ENCODE measurements around the gene PIF1. TPM values are rescaled to one million over a fixed set of nuclear protein-coding genes. Genes with fewer than 3 reads are reported as not detected.

The PIF1 gene
- polyA plus RNA-seq, 1 donor from 2014 or later = 0.78 TPM

DNA sequence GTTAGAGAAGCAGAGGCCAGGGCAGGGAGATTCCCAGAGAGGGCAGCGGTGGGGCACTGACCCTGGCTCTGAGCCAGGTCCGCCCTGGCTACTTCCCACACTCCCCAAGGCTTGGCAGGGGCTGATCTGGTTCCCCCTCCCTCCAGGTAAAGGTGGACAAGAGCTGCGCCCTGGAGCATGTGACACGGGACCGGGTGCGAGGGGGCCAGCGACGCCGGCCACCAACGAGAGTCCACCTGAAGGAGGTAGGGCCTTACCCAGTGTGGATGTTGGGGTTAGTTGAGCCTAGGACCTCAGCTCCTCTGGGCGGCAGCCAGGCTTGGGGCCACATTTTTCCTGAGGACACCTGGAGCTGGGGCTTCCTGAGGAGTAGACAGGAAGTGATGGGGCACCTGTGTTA, 35.9 kb upstream of the PIF1 start:
- Histone ChIP-seq H3K27ac (ENCODE audit: low read length) (no peak overlapping the region), H3K27me3 (ENCODE audit: insufficient read depth, low read depth, low read length) (no peaks in the 10 kb centered on the region), H3K9me3 (ENCODE audit: low read length) (no peaks in the 10 kb centered on the region), H3K9ac (ENCODE audit: low read length) (no peak overlapping the region), H2AFZ (ENCODE audit: low read depth, low read length) (no peak overlapping the region), H3K36me3 (ENCODE audit: insufficient read depth, low read length) (no peaks in the 10 kb centered on the region), H3K4me3 (ENCODE audit: low read length) (no peak overlapping the region), H3K4me2 (ENCODE audit: low read length) (no peak overlapping the region), H3F3A (ENCODE audit: insufficient read depth, low read length, poor library complexity, severe bottlenecking) (no peaks in the 10 kb centered on the region), H3K9me2 (ENCODE audit: insufficient read depth, low read length) (no peaks in the 10 kb centered on the region), H4K20me1 (ENCODE audit: insufficient read depth) (no peaks in the 10 kb centered on the region), H3K79me2 (replicated peaks; ENCODE audit: insufficient read depth, low read length) (no peaks in the 10 kb centered on the region)
- TF ChIP-seq EP300 (conservative IDR thresholded peaks at IDR 0.05; ENCODE audit: poor library complexity, severe bottlenecking) (no peak), POLR2AphosphoS5 (IDR thresholded peaks at IDR 0.05) (no peak), TAF1 (IDR thresholded peaks at IDR 0.05; ENCODE audit: low read depth) (no peak), RAD21 (conservative IDR thresholded peaks at IDR 0.05) (no peak), EZH2 (IDR thresholded peaks at IDR 0.05; ENCODE audit: borderline replicate concordance, insufficient read depth, low read length, poor library complexity, severe bottlenecking) (no peak), MXI1 (conservative IDR thresholded peaks at IDR 0.05; ENCODE audit: poor library complexity, severe bottlenecking) (no peak), SMC3 (conservative IDR thresholded peaks at IDR 0.05; ENCODE audit: poor library complexity) (no peak)
- TF ChIP-seq, protein P1, sequence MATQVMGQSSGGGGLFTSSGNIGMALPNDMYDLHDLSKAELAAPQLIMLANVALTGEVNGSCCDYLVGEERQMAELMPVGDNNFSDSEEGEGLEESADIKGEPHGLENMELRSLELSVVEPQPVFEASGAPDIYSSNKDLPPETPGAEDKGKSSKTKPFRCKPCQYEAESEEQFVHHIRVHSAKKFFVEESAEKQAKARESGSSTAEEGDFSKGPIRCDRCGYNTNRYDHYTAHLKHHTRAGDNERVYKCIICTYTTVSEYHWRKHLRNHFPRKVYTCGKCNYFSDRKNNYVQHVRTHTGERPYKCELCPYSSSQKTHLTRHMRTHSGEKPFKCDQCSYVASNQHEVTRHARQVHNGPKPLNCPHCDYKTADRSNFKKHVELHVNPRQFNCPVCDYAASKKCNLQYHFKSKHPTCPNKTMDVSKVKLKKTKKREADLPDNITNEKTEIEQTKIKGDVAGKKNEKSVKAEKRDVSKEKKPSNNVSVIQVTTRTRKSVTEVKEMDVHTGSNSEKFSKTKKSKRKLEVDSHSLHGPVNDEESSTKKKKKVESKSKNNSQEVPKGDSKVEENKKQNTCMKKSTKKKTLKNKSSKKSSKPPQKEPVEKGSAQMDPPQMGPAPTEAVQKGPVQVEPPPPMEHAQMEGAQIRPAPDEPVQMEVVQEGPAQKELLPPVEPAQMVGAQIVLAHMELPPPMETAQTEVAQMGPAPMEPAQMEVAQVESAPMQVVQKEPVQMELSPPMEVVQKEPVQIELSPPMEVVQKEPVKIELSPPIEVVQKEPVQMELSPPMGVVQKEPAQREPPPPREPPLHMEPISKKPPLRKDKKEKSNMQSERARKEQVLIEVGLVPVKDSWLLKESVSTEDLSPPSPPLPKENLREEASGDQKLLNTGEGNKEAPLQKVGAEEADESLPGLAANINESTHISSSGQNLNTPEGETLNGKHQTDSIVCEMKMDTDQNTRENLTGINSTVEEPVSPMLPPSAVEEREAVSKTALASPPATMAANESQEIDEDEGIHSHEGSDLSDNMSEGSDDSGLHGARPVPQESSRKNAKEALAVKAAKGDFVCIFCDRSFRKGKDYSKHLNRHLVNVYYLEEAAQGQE (IDR thresholded peaks at IDR 0.05; ENCODE audit: borderline replicate concordance) = no peak
- TF ChIP-seq, protein P2, sequence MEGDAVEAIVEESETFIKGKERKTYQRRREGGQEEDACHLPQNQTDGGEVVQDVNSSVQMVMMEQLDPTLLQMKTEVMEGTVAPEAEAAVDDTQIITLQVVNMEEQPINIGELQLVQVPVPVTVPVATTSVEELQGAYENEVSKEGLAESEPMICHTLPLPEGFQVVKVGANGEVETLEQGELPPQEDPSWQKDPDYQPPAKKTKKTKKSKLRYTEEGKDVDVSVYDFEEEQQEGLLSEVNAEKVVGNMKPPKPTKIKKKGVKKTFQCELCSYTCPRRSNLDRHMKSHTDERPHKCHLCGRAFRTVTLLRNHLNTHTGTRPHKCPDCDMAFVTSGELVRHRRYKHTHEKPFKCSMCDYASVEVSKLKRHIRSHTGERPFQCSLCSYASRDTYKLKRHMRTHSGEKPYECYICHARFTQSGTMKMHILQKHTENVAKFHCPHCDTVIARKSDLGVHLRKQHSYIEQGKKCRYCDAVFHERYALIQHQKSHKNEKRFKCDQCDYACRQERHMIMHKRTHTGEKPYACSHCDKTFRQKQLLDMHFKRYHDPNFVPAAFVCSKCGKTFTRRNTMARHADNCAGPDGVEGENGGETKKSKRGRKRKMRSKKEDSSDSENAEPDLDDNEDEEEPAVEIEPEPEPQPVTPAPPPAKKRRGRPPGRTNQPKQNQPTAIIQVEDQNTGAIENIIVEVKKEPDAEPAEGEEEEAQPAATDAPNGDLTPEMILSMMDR (IDR thresholded peaks at IDR 0.05; ENCODE audit: poor library complexity, severe bottlenecking) = no peak

DNA sequence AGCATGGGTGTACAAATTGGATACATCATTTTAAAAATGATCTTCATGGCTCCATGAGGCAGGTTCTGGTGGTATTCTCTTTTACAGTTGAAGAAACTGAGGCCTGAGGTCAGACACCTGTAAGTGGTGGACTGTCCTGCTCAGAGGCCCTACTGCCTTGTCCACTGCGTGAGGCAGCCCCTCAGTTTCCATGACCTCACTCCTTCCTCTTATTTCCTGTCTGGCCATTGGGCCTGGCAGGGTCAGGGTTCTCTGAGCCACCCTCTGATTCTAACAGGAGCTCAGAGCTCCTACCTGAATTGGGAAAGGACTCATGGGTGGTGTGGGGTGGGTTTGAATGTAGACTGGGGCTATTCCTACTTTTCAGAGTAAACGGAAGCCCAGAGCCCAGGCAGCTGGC, 33.8 kb upstream of the PIF1 start:
- TF ChIP-seq POLR2AphosphoS5 (IDR thresholded peaks at IDR 0.05) (no peak), TAF1 (IDR thresholded peaks at IDR 0.05; ENCODE audit: low read depth) (no peak), MXI1 (conservative IDR thresholded peaks at IDR 0.05; ENCODE audit: poor library complexity, severe bottlenecking) (no peak), SMC3 (conservative IDR thresholded peaks at IDR 0.05; ENCODE audit: poor library complexity) (no peak), EP300 (conservative IDR thresholded peaks at IDR 0.05; ENCODE audit: poor library complexity, severe bottlenecking) (no peak), RAD21 (conservative IDR thresholded peaks at IDR 0.05) (no peak), EZH2 (IDR thresholded peaks at IDR 0.05; ENCODE audit: borderline replicate concordance, insufficient read depth, low read length, poor library complexity, severe bottlenecking) (no peak)
- TF ChIP-seq, protein P2 (IDR thresholded peaks at IDR 0.05; ENCODE audit: poor library complexity, severe bottlenecking) = no peak
- TF ChIP-seq, protein P1 (IDR thresholded peaks at IDR 0.05; ENCODE audit: borderline replicate concordance) = no peak
- Histone ChIP-seq H2AFZ (ENCODE audit: low read depth, low read length) (no peak overlapping the region), H3K9ac (ENCODE audit: low read length) (no peak overlapping the region), H4K20me1 (ENCODE audit: insufficient read depth) (no peaks in the 10 kb centered on the region), H3F3A (ENCODE audit: insufficient read depth, low read length, poor library complexity, severe bottlenecking) (no peaks in the 10 kb centered on the region), H3K27ac (ENCODE audit: low read length) (no peak overlapping the region), H3K36me3 (ENCODE audit: insufficient read depth, low read length) (no peaks in the 10 kb centered on the region), H3K4me2 (ENCODE audit: low read length) (no peak overlapping the region), H3K27me3 (ENCODE audit: insufficient read depth, low read depth, low read length) (no peaks in the 10 kb centered on the region), H3K4me3 (ENCODE audit: low read length) (no peak overlapping the region), H3K9me2 (ENCODE audit: insufficient read depth, low read length) (no peaks in the 10 kb centered on the region), H3K9me3 (ENCODE audit: low read length) (no peaks in the 10 kb centered on the region), H3K79me2 (replicated peaks; ENCODE audit: insufficient read depth, low read length) (no peaks in the 10 kb centered on the region)

Data from neural cell (in vitro differentiated cells).